SK-N-SH treated with all-trans-retinoic acid at 6 μM for 48 hours (cell line): ENCODE data around the gene ATP1A3.

Experiments used
- ARNTL ChIP-seq: fragments of 450-650 bp; formaldehyde crosslinking; IDR thresholded peaks from 2 replicates; pipeline ENCODE4 v1.5.0; 2020; ENCODE audit warnings: low read depth, mild to moderate bottlenecking, moderate library complexity, borderline replicate concordance
- CREB5 ChIP-seq: fragments of 250-450 bp; sonication (Bioruptor Pico); IDR thresholded peaks from 2 replicates; pipeline ENCODE4 v1.5.1; 2020; ENCODE audit warnings: low read depth, mild to moderate bottlenecking, moderate library complexity
- CSDC2 ChIP-seq: fragments of 250-450 bp; sonication (Bioruptor Pico); IDR thresholded peaks from 2 replicates; pipeline ENCODE4 v1.5.0; 2020; ENCODE audit warnings: mild to moderate bottlenecking, moderate library complexity
- CSRNP3 ChIP-seq: fragments of 250-450 bp; sonication (Bioruptor Pico); IDR thresholded peaks from 2 replicates; pipeline ENCODE4 v1.5.1; 2021; ENCODE audit warnings: mild to moderate bottlenecking, moderate library complexity
- GLIS3 ChIP-seq: fragments of 250-450 bp; sonication (Bioruptor Pico); IDR thresholded peaks from 2 replicates; pipeline ENCODE4 v1.5.0; 2020; ENCODE audit warnings: mild to moderate bottlenecking, moderate library complexity
- ISL1 ChIP-seq: fragments of 250-450 bp; sonication (Bioruptor Pico); IDR thresholded peaks from 2 replicates; pipeline ENCODE4 v2.1.2; 2022; ENCODE audit warnings: mild to moderate bottlenecking, moderate library complexity
- PATZ1 ChIP-seq: fragments of 250-450 bp; sonication (Bioruptor Pico); IDR thresholded peaks from 2 replicates; pipeline ENCODE4 v1.8.0; 2020; ENCODE audit warnings: mild to moderate bottlenecking, moderate library complexity, borderline replicate concordance
- RARB ChIP-seq: fragments of 250-450 bp; sonication (Bioruptor Pico); IDR thresholded peaks from 2 replicates; pipeline ENCODE4 v1.8.0; 2021; ENCODE audit warnings: mild to moderate bottlenecking, moderate library complexity
- TOX ChIP-seq: fragments of 250-450 bp; sonication (Bioruptor Pico); IDR thresholded peaks from 2 replicates; pipeline ENCODE4 v1.8.0; 2021; ENCODE audit warnings: mild to moderate bottlenecking, moderate library complexity, borderline replicate concordance
- ZFP3 ChIP-seq: fragments of 250-450 bp; sonication (Bioruptor Pico); IDR thresholded peaks from 2 replicates; pipeline ENCODE4 v1.5.0; 2020; ENCODE audit warnings: mild to moderate bottlenecking, moderate library complexity
- ZFP30 ChIP-seq: fragments of 450-650 bp; formaldehyde crosslinking; IDR thresholded peaks from 2 replicates; pipeline ENCODE4 v1.5.0; 2022; ENCODE audit warnings: mild to moderate bottlenecking, moderate library complexity
- ZNF565 ChIP-seq: fragments of 450-650 bp; formaldehyde crosslinking; conservative IDR thresholded peaks from 2 replicates; pipeline ENCODE4 v1.5.0; 2020; ENCODE audit warnings: low read depth, mild to moderate bottlenecking, moderate library complexity
- ZNF8 ChIP-seq: fragments of 450-650 bp; formaldehyde crosslinking; IDR thresholded peaks from 2 replicates; pipeline ENCODE4 v1.5.0; 2020; ENCODE audit warnings: mild to moderate bottlenecking, moderate library complexity
- TF ChIP-seq, protein P1 (sequence below): fragments of 250-450 bp; sonication (Bioruptor Pico); IDR thresholded peaks from 2 replicates; pipeline ENCODE4 v1.5.0; 2020; ENCODE audit warnings: mild to moderate bottlenecking, moderate library complexity

GRCh38 chr19:41933693-41934426 lies 60.2 kb downstream of the ATP1A3 start:
- no peak for TF ChIP-seq ZFP30 (CRISPR knock-in tag)
- no peak for TF ChIP-seq PATZ1
- TF ChIP-seq CSRNP3 (CRISPR knock-in tag): no peak
- TF ChIP-seq ZFP3 (CRISPR knock-in tag): no peak
- no peak for TF ChIP-seq GLIS3 (CRISPR knock-in tag)
- no peak for TF ChIP-seq ARNTL (CRISPR knock-in tag)
- no peak for TF ChIP-seq CREB5
- no peak for TF ChIP-seq RARB (CRISPR knock-in tag)
- no peak for TF ChIP-seq ZNF8 (CRISPR knock-in tag)
- TF ChIP-seq, protein P1, sequence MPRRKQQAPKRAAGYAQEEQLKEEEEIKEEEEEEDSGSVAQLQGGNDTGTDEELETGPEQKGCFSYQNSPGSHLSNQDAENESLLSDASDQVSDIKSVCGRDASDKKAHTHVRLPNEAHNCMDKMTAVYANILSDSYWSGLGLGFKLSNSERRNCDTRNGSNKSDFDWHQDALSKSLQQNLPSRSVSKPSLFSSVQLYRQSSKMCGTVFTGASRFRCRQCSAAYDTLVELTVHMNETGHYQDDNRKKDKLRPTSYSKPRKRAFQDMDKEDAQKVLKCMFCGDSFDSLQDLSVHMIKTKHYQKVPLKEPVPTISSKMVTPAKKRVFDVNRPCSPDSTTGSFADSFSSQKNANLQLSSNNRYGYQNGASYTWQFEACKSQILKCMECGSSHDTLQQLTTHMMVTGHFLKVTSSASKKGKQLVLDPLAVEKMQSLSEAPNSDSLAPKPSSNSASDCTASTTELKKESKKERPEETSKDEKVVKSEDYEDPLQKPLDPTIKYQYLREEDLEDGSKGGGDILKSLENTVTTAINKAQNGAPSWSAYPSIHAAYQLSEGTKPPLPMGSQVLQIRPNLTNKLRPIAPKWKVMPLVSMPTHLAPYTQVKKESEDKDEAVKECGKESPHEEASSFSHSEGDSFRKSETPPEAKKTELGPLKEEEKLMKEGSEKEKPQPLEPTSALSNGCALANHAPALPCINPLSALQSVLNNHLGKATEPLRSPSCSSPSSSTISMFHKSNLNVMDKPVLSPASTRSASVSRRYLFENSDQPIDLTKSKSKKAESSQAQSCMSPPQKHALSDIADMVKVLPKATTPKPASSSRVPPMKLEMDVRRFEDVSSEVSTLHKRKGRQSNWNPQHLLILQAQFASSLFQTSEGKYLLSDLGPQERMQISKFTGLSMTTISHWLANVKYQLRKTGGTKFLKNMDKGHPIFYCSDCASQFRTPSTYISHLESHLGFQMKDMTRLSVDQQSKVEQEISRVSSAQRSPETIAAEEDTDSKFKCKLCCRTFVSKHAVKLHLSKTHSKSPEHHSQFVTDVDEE (CRISPR knock-in tag): no peak
- no peak for TF ChIP-seq ZNF565 (CRISPR knock-in tag)
- no peak for TF ChIP-seq ISL1
- no peak for TF ChIP-seq CSDC2
- no peak for TF ChIP-seq TOX (CRISPR knock-in tag)
